KG1 (cell line): ENCODE results near the gene CORO2B.

Source experiments
- DNase-seq: peaks from one replicate; lab custom pipeline; 2025; lab: John Stamatoyannopoulos, UW

CORO2B gene

GRCh38 chr15:68554721-68555678, 23.8 kb upstream of the CORO2B start:
- DNase-seq: no peak

GRCh38 chr15:68555679-68556037, 23.1 kb upstream of the CORO2B start:
- DNase-seq: no peak

GRCh38 chr15:68556139-68556990, 22.4 kb upstream of the CORO2B start:
- no peak for DNase-seq

- DNase-seq: no peak
Observed at GRCh38 chr15:68557469-68558317, 21.1 kb upstream of the CORO2B start.

- no peak for DNase-seq
Observed at GRCh38 chr15:68558318-68559305, 20.2 kb upstream of the CORO2B start.

GRCh38 chr15:68559345-68560310, 19.2 kb upstream of the CORO2B start:
- DNase-seq: peak; percentile 60

GRCh38 chr15:68560501-68561113, 18.2 kb upstream of the CORO2B start:
- no peak for DNase-seq

- DNase-seq: no peak
Observed at GRCh38 chr15:68561171-68561900, 17.5 kb upstream of the CORO2B start.

GRCh38 chr15:68561901-68562300, 16.9 kb upstream of the CORO2B start:
- no peak for DNase-seq

GRCh38 chr15:68564173-68564572, 14.6 kb upstream of the CORO2B start:
- DNase-seq: no peak

GRCh38 chr15:68565234-68565633, 13.6 kb upstream of the CORO2B start:
- no peak for DNase-seq

GRCh38 chr15:68565726-68566125, 13.1 kb upstream of the CORO2B start:
- DNase-seq: no peak

GRCh38 chr15:68566377-68566954, 12.3 kb upstream of the CORO2B start:
- DNase-seq: no peak

- no peak for DNase-seq
Observed at GRCh38 chr15:68567345-68567744, 11.4 kb upstream of the CORO2B start.

GRCh38 chr15:68570974-68571373, 7.8 kb upstream of the CORO2B start:
- DNase-seq: no peak

- DNase-seq: no peak
Observed at GRCh38 chr15:68571582-68571981, 7.2 kb upstream of the CORO2B start.

- DNase-seq: no peak
Observed at GRCh38 chr15:68572309-68572708, 6.5 kb upstream of the CORO2B start.

- DNase-seq: no peak
Observed at GRCh38 chr15:68572921-68573320, 5.9 kb upstream of the CORO2B start.
